ENCODE measurements around the gene BRD1. TPM values are rescaled to one million over a fixed set of nuclear protein-coding genes. Genes with fewer than 3 reads are reported as not detected.

BRD1 gene
- total RNA-seq, 1 experiment from 2014 or later = 31.3 TPM

DNA sequence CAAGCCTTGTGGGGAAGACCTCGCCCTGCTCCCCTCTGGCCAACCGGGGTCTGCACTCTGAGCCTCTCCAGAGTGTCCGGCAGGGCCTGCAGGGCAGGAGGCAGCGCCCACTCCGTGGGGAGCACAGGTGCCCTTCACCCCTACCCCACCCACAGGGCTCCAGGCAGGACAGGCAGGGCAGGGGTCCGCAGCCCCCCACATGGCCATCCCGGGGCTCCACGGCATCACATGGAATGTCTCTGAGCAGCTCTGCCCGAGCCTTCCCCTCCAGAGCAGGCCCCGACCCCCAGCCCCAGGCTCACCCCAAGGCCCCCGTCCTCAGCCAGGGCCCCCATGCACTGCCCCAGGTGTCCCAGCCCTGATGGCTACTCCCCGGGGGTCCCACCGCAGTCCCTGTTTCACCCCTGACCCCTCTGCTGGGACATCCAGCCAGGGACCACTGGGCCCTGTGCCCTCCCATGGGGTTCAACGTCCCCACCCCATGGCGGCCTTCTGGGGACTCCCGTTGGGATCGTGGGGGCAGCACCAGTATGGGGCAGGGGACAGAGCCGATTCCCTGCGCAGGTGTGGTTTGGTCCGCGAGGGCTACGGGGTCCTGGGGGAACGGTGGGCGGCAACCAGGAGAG is 77.7 kb downstream of the BRD1 start:
- DNase-seq (ENCODE audit: low read depth, low spot score) = no peak
- Histone ChIP-seq H3K4me3 (replicated peaks in 1 of 2; ENCODE audit: low read depth in 1 of 2, low read length in 2 of 2) (no peak overlapping the region), H3K27ac (ENCODE audit: low read depth, low read length) (no peak overlapping the region), H2AFZ (ENCODE audit: low read depth, low read length, poor library complexity, severe bottlenecking) (no peak overlapping the region), H3K27me3 (ENCODE audit: insufficient read depth, low read length) (no peaks in the 10 kb centered on the region), H3K36me3 (ENCODE audit: control insufficient read depth in 1 of 2, insufficient read depth in 2 of 2, low read length in 2 of 2) (no peaks in the 10 kb centered on the region), H3K4me2 (ENCODE audit: low read length) (no peak overlapping the region), H3K79me2 (ENCODE audit: insufficient read depth, low read length) (no peaks in the 10 kb centered on the region), H3K9ac (ENCODE audit: low read length) (no peak overlapping the region), H3K4me1 (ENCODE audit: control insufficient read depth in 1 of 2, insufficient read depth in 2 of 2, low read length in 2 of 2) (no peaks in the 10 kb centered on the region), H3K9me2 (ENCODE audit: insufficient read depth) (no peaks in the 10 kb centered on the region), H4K20me1 (ENCODE audit: insufficient read depth) (no peaks in the 10 kb centered on the region), H3K9me3 (ENCODE audit: control insufficient read depth in 1 of 2, insufficient read depth in 1 of 2, low read depth in 1 of 2, low read length in 2 of 2) (peaks cover 7 to 30% of the 10 kb centered on the region in 2 experiments; a peak in 3 of 4 replicates)
- ChIA-PET CTCF (no interaction called here), RAD21 (ENCODE audit: low non-redundant PET in 1 of 2, low total read pairs in 2 of 2, uncharacterized antibody in 2 of 2, unreplicated experiment in 2 of 2) (no interaction called here), POLR2A (no interaction called here)
- TF ChIP-seq ZNF274 (IDR thresholded peaks at IDR 0.05; ENCODE audit: low read depth, low read length) (no peak), EZH2 (IDR thresholded peaks at IDR 0.05) (no peak), CBX3 (IDR thresholded peaks at IDR 0.05; ENCODE audit: low read depth) (no peak), ZFX (IDR thresholded peaks at IDR 0.05) (no peak), YY1 (IDR thresholded peaks at IDR 0.05; ENCODE audit: extremely low read depth, insufficient replicate concordance, low read depth, low read length) (no peak), TCF7L2 (IDR thresholded peaks at IDR 0.05; ENCODE audit: borderline replicate concordance, extremely low read depth, insufficient read depth, insufficient read length) (no peak), ELF1 (IDR thresholded peaks at IDR 0.05; ENCODE audit: borderline replicate concordance, low read depth) (no peak), SIN3A (IDR thresholded peaks at IDR 0.05; ENCODE audit: low read depth) (no peak), POLR2AphosphoS5 (IDR thresholded peaks at IDR 0.05; ENCODE audit: low read depth, low read length) (no peak)
- TF ChIP-seq, protein P1, sequence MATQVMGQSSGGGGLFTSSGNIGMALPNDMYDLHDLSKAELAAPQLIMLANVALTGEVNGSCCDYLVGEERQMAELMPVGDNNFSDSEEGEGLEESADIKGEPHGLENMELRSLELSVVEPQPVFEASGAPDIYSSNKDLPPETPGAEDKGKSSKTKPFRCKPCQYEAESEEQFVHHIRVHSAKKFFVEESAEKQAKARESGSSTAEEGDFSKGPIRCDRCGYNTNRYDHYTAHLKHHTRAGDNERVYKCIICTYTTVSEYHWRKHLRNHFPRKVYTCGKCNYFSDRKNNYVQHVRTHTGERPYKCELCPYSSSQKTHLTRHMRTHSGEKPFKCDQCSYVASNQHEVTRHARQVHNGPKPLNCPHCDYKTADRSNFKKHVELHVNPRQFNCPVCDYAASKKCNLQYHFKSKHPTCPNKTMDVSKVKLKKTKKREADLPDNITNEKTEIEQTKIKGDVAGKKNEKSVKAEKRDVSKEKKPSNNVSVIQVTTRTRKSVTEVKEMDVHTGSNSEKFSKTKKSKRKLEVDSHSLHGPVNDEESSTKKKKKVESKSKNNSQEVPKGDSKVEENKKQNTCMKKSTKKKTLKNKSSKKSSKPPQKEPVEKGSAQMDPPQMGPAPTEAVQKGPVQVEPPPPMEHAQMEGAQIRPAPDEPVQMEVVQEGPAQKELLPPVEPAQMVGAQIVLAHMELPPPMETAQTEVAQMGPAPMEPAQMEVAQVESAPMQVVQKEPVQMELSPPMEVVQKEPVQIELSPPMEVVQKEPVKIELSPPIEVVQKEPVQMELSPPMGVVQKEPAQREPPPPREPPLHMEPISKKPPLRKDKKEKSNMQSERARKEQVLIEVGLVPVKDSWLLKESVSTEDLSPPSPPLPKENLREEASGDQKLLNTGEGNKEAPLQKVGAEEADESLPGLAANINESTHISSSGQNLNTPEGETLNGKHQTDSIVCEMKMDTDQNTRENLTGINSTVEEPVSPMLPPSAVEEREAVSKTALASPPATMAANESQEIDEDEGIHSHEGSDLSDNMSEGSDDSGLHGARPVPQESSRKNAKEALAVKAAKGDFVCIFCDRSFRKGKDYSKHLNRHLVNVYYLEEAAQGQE (IDR thresholded peaks at IDR 0.05; ENCODE audit: low read depth) = no peak
- TF ChIP-seq, protein P2, sequence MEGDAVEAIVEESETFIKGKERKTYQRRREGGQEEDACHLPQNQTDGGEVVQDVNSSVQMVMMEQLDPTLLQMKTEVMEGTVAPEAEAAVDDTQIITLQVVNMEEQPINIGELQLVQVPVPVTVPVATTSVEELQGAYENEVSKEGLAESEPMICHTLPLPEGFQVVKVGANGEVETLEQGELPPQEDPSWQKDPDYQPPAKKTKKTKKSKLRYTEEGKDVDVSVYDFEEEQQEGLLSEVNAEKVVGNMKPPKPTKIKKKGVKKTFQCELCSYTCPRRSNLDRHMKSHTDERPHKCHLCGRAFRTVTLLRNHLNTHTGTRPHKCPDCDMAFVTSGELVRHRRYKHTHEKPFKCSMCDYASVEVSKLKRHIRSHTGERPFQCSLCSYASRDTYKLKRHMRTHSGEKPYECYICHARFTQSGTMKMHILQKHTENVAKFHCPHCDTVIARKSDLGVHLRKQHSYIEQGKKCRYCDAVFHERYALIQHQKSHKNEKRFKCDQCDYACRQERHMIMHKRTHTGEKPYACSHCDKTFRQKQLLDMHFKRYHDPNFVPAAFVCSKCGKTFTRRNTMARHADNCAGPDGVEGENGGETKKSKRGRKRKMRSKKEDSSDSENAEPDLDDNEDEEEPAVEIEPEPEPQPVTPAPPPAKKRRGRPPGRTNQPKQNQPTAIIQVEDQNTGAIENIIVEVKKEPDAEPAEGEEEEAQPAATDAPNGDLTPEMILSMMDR (IDR thresholded peaks at IDR 0.05 in 2 of 3, conservative IDR thresholded peaks at IDR 0.05 in 1 of 3; ENCODE audit: borderline replicate concordance in 1 of 3, insufficient read depth in 1 of 3, low read depth in 2 of 3, low read length in 2 of 3) = no peak
- TF ChIP-seq, protein P3, sequence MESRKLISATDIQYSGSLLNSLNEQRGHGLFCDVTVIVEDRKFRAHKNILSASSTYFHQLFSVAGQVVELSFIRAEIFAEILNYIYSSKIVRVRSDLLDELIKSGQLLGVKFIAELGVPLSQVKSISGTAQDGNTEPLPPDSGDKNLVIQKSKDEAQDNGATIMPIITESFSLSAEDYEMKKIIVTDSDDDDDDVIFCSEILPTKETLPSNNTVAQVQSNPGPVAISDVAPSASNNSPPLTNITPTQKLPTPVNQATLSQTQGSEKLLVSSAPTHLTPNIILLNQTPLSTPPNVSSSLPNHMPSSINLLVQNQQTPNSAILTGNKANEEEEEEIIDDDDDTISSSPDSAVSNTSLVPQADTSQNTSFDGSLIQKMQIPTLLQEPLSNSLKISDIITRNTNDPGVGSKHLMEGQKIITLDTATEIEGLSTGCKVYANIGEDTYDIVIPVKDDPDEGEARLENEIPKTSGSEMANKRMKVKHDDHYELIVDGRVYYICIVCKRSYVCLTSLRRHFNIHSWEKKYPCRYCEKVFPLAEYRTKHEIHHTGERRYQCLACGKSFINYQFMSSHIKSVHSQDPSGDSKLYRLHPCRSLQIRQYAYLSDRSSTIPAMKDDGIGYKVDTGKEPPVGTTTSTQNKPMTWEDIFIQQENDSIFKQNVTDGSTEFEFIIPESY (IDR thresholded peaks at IDR 0.05; ENCODE audit: extremely low read depth, insufficient replicate concordance, low read length) = no peak
- TF ChIP-seq, protein P4, sequence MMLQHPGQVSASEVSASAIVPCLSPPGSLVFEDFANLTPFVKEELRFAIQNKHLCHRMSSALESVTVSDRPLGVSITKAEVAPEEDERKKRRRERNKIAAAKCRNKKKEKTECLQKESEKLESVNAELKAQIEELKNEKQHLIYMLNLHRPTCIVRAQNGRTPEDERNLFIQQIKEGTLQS (IDR thresholded peaks at IDR 0.05) = no peak
- TF ChIP-seq, protein P5, sequence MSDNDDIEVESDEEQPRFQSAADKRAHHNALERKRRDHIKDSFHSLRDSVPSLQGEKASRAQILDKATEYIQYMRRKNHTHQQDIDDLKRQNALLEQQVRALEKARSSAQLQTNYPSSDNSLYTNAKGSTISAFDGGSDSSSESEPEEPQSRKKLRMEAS (IDR thresholded peaks at IDR 0.05) = no peak
- BruUV-seq (replicated peaks) = no TSS peak
- intact Hi-C loops (cut with micrococcal nuclease) = no loop called here
- ATAC-seq = no peak
